SKM-1 treated with dmso at 0.1 percent for 144 hours (cell line): ENCODE data around the gene KCNQ2.

ENCODE experiments used
- DNase-seq: peaks from one replicate; lab custom pipeline; 2025; ENCODE audit not compliant: unreplicated experiment; lab: John Stamatoyannopoulos, UW

The KCNQ2 gene

DNA sequence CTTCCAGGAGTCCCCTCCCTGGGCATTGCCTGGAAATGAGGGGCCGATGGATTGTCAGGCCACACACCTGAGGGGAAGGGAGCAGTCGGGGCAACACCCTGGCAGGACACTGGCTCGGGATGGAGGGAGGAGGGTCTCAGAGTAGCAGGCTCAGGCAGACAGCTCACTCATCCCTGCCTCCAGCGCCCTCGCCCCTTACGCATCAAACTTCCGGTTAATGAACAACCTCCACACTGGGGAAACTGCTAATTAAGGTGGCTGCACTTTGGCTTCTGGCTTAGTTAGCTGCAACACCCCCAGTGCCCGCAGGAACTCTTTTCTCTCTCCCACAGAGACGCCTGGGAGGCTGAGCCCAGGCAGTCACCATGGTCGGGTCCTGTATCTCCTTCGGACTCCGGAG lies 98.0 kb downstream of the KCNQ2 start:
- DNase-seq = no peak

GRCh38 chr20:63373996-63374395 lies 98.5 kb downstream of the KCNQ2 start:
- no peak for DNase-seq

DNA sequence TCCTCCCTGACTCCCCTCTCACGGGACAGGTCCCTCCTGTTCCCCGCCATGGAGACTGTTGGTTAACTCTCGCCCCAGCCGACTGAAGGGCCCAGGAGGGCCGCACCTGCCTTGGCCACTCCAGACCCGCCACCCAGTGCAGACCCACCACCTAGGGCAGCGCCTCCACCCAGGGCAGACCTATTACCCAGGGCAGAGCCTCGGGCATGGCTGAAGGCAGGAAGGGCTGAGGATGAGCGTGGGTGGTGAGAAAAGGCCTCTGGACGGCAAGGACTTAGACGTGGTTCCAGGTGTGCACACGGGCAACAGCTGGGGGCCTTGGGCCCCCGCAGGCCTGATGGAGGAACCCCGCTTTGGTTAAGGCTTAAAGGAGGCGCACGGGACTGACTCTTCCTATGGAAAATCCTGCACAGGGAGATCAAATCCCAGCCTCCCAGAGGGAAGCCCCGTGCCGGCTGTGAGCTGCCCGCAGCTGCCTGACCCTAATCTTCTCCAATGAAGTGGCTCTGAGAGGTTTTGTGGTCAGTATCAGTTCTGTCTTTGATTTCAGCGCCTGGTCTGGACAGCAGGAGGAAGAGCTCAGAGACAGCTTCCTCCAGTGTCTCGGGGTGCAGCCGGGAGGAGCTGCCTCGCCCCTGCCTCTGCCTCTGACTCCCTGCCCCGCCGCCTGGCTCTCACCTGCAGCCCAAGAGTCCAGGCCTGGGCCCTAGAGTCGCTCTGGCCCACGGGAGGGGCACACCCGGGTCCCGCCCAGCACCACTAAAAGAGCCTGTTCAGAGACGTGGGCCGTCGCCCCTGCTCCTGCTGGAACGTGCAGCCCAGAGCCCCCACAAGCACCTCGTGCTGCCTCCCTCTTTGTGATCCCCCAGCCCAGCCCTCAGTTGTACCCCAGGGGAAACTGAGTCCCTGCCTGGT lies 99.2 kb downstream of the KCNQ2 start:
- DNase-seq = no peak

- DNase-seq = no peak
Observed at GRCh38 chr20:63371291-63371865, 101.1 kb downstream of the KCNQ2 start.

DNA sequence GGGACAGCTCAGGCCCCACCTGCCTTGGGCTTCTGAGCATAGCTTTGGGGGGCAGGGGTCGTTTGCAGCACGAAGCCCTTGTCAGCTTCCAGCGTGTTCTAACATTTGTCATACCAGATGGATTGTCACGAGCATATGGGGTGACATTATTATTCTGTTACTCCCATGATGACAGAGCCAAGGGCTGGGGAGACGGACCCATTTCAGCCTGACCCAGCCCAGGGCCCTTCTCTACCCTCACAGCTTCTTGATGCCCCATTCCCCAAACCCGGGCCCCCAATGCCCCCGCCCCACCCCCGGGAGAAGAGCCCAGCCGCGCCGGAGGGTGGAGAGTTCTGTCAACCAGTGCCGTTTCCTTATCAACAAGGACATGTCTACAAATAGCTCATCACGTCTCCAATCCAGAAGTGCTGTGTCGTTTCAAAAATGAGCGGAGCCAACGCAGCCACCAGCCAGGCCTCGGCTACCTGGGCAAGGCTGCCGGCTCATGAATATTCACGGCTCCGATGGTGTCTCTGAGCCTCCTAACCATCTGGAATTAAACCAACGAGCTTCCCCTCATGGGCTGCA lies 101.8 kb downstream of the KCNQ2 start:
- DNase-seq = no peak

GRCh38 chr20:63369724-63370617 lies 102.5 kb downstream of the KCNQ2 start:
- DNase-seq = no peak

DNA sequence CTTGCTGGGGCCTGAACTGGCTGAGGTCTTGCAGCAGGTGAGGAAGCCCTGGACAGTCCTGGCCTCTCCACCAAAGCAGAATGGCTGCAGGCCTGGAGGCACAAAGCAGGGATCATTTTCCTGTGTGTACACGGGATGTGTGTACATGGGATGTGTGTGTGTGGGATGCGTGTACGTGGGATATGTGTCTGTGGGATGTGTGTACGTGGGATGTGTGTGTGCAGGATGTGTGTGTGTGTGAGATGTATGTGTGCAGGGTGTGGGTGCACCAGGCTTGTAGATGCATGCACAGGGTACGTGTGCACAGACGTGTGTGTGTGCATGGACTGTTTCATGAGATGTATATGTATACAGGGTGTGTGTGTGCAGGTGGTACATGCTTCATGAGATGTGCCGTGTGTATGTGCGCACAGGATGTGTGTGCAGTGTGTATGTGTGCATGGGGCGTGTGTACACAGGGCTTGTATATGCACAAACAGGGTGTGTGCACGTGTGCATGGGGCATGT lies 103.4 kb downstream of the KCNQ2 start:
- no peak for DNase-seq

- DNase-seq = no peak
Observed at GRCh38 chr20:63368151-63368550, 104.3 kb downstream of the KCNQ2 start.

GRCh38 chr20:63367446-63368055 lies 104.9 kb downstream of the KCNQ2 start:
- no peak for DNase-seq

DNA sequence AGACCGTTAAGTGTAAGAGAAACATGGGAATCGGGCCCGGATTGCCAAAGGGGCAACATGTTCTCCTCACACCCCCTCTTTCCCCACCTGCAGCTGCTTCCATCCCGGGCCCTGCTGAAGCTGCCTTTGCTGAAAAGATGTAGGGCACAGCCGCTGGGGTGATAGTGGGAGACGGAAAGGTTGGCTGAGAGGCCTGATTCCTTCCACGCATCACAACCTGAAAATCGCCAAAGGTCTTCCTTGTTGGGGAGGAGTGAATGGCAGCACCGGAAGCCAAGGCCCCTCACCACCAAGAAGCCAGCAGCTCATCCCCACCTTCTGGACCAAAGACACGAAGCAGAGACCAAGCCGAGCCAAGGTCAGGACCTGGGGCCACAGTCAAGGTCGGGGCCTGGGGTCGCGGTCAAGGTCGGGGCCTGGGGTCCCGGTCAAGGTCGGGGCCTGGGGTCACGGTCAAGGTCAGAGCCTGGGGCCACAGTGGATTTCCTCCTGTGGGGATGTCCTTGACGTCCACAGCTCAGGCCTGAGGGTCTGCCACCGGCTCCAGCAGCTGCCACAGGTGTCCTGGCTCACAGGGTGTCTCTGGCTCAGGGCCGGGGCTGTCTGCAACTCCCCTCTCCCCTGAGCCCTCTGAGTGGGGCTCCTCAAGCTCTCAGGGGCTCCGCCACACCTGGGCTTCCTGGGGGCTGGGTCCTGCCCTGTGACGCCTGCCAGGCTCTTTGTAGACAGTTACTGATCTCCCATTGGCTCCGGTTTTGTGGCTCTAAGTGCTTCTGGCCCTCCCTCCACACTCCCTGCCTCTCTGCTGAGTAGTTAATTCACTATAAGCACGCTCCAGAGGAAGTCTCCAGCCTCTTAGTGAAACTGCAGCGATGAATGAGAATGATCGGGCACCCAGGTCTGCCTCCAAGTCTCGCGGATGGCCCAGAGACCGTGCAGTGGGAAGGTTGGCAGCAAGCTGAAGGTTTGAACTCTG lies 105.8 kb downstream of the KCNQ2 start:
- DNase-seq = no peak

DNA sequence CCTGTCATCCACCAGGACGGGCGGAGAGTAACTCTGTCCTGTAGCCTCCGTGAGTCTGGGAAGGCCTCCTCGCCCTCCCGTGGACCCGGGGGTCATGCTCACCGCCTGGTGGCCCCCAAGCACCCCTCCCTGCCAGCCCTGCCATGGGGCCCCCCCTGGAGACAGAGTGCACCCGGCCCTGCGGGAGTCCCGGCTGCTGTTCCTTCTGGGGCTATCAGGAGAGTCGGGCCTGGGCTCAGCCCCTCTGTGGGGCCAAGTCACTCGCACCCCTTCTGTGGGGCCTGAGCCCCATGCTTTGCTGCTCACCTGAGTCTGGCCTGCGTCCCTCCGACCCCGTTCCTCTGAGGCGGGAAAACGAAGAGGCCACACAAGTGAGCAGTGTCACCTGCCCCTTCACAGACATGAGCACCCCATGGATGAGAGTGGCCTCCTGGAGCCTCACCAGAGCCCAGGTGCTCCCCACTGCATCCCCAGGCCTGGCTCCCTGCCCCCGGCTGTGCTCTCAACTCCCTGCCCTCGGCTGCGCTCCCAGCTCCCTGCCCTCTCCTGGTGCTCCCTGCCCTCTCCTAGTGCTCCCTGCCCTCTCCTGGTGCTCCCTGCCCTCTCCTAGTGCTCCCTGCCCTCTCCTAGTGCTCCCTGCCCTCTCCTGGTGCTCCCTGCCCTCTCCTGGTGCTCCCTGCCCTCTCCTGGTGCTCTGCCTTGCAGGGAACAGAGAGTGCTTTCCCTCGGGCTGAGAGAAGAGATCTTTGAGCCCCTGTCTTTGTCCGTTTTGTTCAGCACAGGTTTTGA lies 106.7 kb downstream of the KCNQ2 start:
- DNase-seq = no peak

DNA sequence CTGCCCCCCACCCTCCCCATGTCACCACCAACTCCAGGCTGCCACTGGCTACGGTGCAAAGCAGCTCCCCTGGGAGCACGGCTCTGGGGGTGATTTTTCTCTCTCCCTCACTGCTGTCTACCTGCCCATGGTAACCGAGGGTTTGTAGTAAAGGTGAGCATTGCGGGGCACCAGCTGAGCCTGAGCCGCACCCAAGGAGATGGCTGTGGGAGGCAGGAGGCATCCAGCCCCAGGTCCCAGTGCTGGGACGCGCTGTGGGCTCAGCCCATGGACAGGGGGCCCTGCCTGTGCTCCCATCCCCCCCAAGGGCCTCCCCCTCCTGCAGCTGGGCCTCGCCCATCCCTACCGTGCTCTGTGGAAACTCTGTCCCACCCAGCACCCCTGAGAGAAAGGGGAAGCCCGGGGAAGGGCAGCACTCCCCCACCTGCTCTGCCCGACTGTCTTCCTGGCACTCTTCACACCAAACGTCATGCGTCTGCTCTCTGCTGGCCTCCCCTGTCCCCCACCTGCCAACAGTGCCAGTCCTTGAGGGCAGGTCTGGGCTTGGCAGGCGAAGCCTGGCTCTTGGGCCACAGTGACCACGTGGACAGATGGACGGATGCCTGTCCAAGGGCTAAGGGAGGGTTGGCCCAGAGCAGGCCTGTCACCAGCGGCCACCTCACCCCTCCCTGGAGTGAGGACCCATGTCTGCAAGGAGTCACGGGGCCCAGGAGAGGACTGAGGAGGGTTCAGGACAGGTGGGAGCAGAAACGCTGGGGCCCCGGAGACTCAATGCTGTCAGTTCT lies 107.5 kb downstream of the KCNQ2 start:
- no peak for DNase-seq

- no peak for DNase-seq
Observed at GRCh38 chr20:63363981-63364561, 108.4 kb downstream of the KCNQ2 start.

DNA sequence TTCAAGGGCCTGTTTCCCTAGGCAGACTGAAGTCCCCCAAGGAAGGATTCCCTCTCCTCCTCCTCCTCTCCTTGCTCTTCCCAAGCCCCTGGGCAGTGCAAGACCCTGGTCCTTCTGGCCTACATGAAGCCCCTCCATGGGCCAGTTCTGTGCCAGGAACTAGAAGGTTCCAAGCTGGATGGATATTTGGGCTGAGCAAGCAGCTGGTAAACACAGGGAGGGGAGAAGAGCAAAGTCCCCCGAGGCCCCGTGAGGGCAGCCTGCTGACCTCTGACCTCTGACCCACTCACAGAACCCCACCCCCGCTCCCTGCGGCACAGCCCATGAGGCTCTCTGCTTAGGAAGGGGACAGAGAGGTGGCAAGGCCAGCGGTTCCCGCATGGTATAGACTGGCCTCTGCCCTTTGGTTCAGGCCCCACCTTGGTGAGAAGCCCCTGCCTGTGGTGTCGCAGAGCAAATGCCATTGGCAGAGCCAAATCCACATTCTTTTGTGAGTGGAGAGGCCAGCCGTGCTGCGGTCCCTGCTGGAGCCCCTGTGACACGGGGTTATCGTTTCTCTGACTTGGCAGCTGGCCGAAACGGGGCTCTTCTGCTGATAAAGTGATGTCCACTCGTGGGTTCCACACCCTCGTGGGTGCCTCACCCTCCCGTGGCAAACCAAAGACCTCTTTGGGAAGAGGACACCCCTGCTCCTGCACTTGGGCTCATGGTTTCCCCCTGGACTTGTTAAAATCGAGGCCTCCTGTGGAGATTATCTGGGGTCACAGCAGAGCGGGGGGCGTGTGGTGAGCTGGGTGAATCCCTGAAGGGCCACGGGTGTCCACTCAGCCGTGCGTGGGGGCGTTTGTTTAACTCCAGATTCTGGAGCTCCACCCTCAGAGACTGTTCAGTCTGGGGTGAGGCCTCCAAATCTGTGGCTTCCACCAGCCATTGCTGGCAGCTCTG lies 109.2 kb downstream of the KCNQ2 start:
- no peak for DNase-seq

- no peak for DNase-seq
Observed at GRCh38 chr20:63362436-63363009, 109.9 kb downstream of the KCNQ2 start.
